Body of pancreas (tissue), 4 donors: Measurements from ENCODE around the gene GLI3.

ENCODE experiments used
- CTCF ChIP-seq, 7 experiments: fragments of 450-650 bp in 4 of 7; fragments of 200-600 bp in 3 of 7; sonication (generic) in 3 of 7; IDR thresholded peaks; one replicate each; pipeline ENCODE4 v1.5.1; 2016 to 2019; ENCODE audit warnings: antibody characterized with exemption in 7 of 7
- POLR2A ChIP-seq, 3 donors: fragments of 450-650 bp; IDR thresholded peaks; one replicate each; pipeline ENCODE4 v1.6.1; 2016; ENCODE audit warnings: antibody characterized with exemption in 3 of 3, mild to moderate bottlenecking in 2 of 3

GRCh38 chr7:41918597-41918996, 318.4 kb downstream of the GLI3 start:
- TF ChIP-seq CTCF (IDR thresholded peaks at IDR 0.05): no peak
- TF ChIP-seq POLR2A (IDR thresholded peaks at IDR 0.05): no peak
